ENCODE measurements around the gene ANGPTL5.

- peak; percentile 65; the same call in 1 of the 2 replicates for TF ChIP-seq CTCF (conservative IDR thresholded peaks at IDR 0.05; ENCODE audit: low read depth, low read length)
- TF ChIP-seq EZH2 (IDR thresholded peaks at IDR 0.05; ENCODE audit: borderline replicate concordance, low read depth, low read length, poor library complexity, severe bottlenecking): no peak
These were observed 68.1 kb downstream of the ANGPTL5 start for GRCh38 chr11:101848262-101848661.

Measured in A673 (cell line).